Astrocyte (in vitro differentiated cells and primary cell): ENCODE measurements around the gene GCK. TPM values are rescaled to one million over a fixed set of nuclear protein-coding genes. Genes with fewer than 3 reads are reported as not detected.

Experiments
- DNase-seq: peaks from one replicate; pipeline ENCODE4 v3.0.0-alpha.2; 2010; ENCODE audit warnings: low read depth
- FAIRE-seq: peaks from 2 replicates; lab custom pipeline; 2011; peaks lifted over from hg19 to GRCh38; lab: Jason Lieb, UNC
- H2AFZ ChIP-seq: 2 replicates; pipeline ENCODE4 v1.6.0; 2012; ENCODE audit warnings: low read depth, low read length, inconsistent platforms
- H3K27ac ChIP-seq: 2 replicates; pipeline ENCODE4 v1.5.1; 2011; ENCODE audit warnings: low read depth, low read length, inconsistent platforms
- H3K27me3 ChIP-seq: 2 replicates; pipeline ENCODE4 v1.6.0; 2011; ENCODE audit warnings: low read length, inconsistent platforms; ENCODE audit not compliant: insufficient read depth
- H3K36me3 ChIP-seq: 2 replicates; pipeline ENCODE4 v1.5.1; 2011; ENCODE audit warnings: low read length, inconsistent platforms; ENCODE audit not compliant: insufficient read depth
- H3K4me1 ChIP-seq: 2 replicates; pipeline ENCODE4 v1.5.1; 2011; ENCODE audit warnings: low read length, inconsistent platforms; ENCODE audit not compliant: insufficient read depth
- H3K4me2 ChIP-seq: 2 replicates; pipeline ENCODE4 v1.6.0; 2012; ENCODE audit warnings: low read length, inconsistent platforms
- H3K4me3 ChIP-seq: 2 replicates; pipeline ENCODE4 v1.5.1; 2011; ENCODE audit warnings: low read depth, mild to moderate bottlenecking, low read length, inconsistent platforms; ENCODE audit not compliant: insufficient read depth
- H3K79me2 ChIP-seq: 2 replicates; pipeline ENCODE4 v1.6.0; 2012; ENCODE audit warnings: mild to moderate bottlenecking, low read length, inconsistent platforms; ENCODE audit not compliant: insufficient read depth
- H3K9ac ChIP-seq: 2 replicates; pipeline ENCODE4 v1.6.0; 2012; ENCODE audit warnings: mild to moderate bottlenecking, low read length, inconsistent platforms
- H3K9me3 ChIP-seq: 2 replicates; pipeline ENCODE4 v1.5.1; 2012; ENCODE audit warnings: low read depth, mild to moderate bottlenecking, low read length, inconsistent platforms; ENCODE audit not compliant: insufficient read depth
- H4K20me1 ChIP-seq: 2 replicates; pipeline ENCODE4 v1.6.0; 2012; ENCODE audit warnings: low read length, inconsistent platforms; ENCODE audit not compliant: insufficient read depth
- H3K27ac Mint-ChIP-seq: one replicate; pipeline ENCODE4 v1.8.0; 2021; ENCODE audit warnings: mild to moderate bottlenecking, mixed read lengths; ENCODE audit not compliant: unreplicated experiment
- H3K27me3 Mint-ChIP-seq: one replicate; pipeline ENCODE4 v1.8.0; 2021; ENCODE audit warnings: low read depth, mixed read lengths; ENCODE audit not compliant: unreplicated experiment
- H3K36me3 Mint-ChIP-seq: one replicate; pipeline ENCODE4 v1.8.0; 2021; ENCODE audit warnings: low read depth, mixed read lengths; ENCODE audit not compliant: unreplicated experiment
- H3K4me1 Mint-ChIP-seq: one replicate; pipeline ENCODE4 v1.8.0; 2021; ENCODE audit warnings: low read depth, mixed read lengths; ENCODE audit not compliant: unreplicated experiment
- H3K4me3 Mint-ChIP-seq: one replicate; pipeline ENCODE4 v1.8.0; 2021; ENCODE audit warnings: mild to moderate bottlenecking, moderate library complexity, mixed read lengths; ENCODE audit not compliant: unreplicated experiment
- H3K9me3 Mint-ChIP-seq: one replicate; pipeline ENCODE4 v1.8.0; 2021; ENCODE audit warnings: mild to moderate bottlenecking, mixed read lengths; ENCODE audit not compliant: unreplicated experiment
- EZH2 ChIP-seq: IDR thresholded peaks from 2 replicates; pipeline ENCODE4 v1.6.1; 2012; ENCODE audit warnings: mild to moderate bottlenecking, low read length, inconsistent platforms; ENCODE audit not compliant: insufficient read depth
- total RNA-seq: library from RNA; stranded (reverse); gene quantifications from 2 replicates; pipeline ENCODE4 v1.2.1, GENCODE V29; 2021
- TF ChIP-seq, protein P1 (sequence below): IDR thresholded peaks from 2 replicates; pipeline ENCODE4 v1.5.1; 2011; ENCODE audit warnings: low read depth, mild to moderate bottlenecking, inconsistent platforms, low read length, moderate library complexity; ENCODE audit not compliant: insufficient read depth

Gene GCK
- total RNA-seq, 1 donor from 2014 or later = not detected

- no peak overlapping the region for H3K4me3 Mint-ChIP-seq
- peaks cover 22% of the 10 kb centered on the region for H3K27me3 Mint-ChIP-seq
- H3K9me3 Mint-ChIP-seq = no peaks in the 10 kb centered on the region
- Histone ChIP-seq H3K4me1 (no peaks in the 10 kb centered on the region), H3K9ac (no peak overlapping the region), H3K27me3 (peaks cover 6% of the 10 kb centered on the region), H2AFZ (no peak overlapping the region), H3K79me2 (no peaks in the 10 kb centered on the region), H3K4me3 (no peak overlapping the region), H3K4me2 (no peak overlapping the region), H4K20me1 (no peaks in the 10 kb centered on the region), H3K27ac (no peak overlapping the region), H3K36me3 (no peaks in the 10 kb centered on the region), H3K9me3 (peaks cover 4% of the 10 kb centered on the region)
- TF ChIP-seq, protein P1, sequence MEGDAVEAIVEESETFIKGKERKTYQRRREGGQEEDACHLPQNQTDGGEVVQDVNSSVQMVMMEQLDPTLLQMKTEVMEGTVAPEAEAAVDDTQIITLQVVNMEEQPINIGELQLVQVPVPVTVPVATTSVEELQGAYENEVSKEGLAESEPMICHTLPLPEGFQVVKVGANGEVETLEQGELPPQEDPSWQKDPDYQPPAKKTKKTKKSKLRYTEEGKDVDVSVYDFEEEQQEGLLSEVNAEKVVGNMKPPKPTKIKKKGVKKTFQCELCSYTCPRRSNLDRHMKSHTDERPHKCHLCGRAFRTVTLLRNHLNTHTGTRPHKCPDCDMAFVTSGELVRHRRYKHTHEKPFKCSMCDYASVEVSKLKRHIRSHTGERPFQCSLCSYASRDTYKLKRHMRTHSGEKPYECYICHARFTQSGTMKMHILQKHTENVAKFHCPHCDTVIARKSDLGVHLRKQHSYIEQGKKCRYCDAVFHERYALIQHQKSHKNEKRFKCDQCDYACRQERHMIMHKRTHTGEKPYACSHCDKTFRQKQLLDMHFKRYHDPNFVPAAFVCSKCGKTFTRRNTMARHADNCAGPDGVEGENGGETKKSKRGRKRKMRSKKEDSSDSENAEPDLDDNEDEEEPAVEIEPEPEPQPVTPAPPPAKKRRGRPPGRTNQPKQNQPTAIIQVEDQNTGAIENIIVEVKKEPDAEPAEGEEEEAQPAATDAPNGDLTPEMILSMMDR = no peak
- TF ChIP-seq EZH2 = no peak
- no peaks in the 10 kb centered on the region for H3K4me1 Mint-ChIP-seq
- no peak for FAIRE-seq
- no peak for DNase-seq
- no peak overlapping the region for H3K27ac Mint-ChIP-seq
- H3K36me3 Mint-ChIP-seq = no peaks in the 10 kb centered on the region
Measured at GRCh38 chr7:44223362-44224079, 34.3 kb upstream of the GCK start.

DNA sequence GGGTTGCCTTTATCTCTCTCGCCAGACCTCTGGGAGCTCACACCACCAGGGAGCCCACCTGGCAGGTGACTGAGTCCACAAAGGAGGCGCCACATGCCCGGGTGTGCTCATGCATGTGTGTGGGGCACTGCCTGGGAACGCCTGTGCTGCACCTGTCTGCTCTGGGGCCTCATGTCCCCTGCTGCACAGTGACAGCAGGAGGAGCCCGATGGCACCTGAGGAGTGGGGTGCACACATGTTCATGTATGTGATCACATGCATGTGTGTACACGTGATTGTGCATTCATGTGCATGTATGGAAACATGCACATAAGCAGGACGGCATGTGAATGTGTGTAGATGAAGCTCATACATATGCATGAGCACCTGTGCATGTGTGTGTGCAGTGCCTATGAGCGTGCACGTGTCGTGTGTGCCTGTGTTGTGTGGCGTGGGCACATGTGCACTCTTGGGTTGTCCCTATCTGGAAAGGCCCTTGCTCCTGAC, 33.6 kb upstream of the GCK start:
- H3K27ac Mint-ChIP-seq = no peak overlapping the region
- no peak overlapping the region for H3K4me2 ChIP-seq
- no peaks in the 10 kb centered on the region for H4K20me1 ChIP-seq
- FAIRE-seq (no peak), DNase-seq (no peak)
- no peaks in the 10 kb centered on the region for H3K4me1 ChIP-seq
- H3K9ac ChIP-seq = no peak overlapping the region
- no peak overlapping the region for H3K4me3 ChIP-seq
- H3K36me3 ChIP-seq = no peaks in the 10 kb centered on the region
- H3K9me3 Mint-ChIP-seq = no peaks in the 10 kb centered on the region
- peaks cover 20% of the 10 kb centered on the region for H3K27me3 Mint-ChIP-seq
- H3K79me2 ChIP-seq = no peaks in the 10 kb centered on the region
- H3K27me3 ChIP-seq = peaks cover 6% of the 10 kb centered on the region
- H3K4me3 Mint-ChIP-seq = no peak overlapping the region
- H3K36me3 Mint-ChIP-seq = no peaks in the 10 kb centered on the region
- no peak overlapping the region for H2AFZ ChIP-seq
- TF ChIP-seq EZH2 = no peak
- TF ChIP-seq, protein P1 = no peak
- H3K9me3 ChIP-seq = peaks cover 4% of the 10 kb centered on the region
- peaks cover 5% of the 10 kb centered on the region for H3K4me1 Mint-ChIP-seq
- H3K27ac ChIP-seq = no peak overlapping the region

DNA sequence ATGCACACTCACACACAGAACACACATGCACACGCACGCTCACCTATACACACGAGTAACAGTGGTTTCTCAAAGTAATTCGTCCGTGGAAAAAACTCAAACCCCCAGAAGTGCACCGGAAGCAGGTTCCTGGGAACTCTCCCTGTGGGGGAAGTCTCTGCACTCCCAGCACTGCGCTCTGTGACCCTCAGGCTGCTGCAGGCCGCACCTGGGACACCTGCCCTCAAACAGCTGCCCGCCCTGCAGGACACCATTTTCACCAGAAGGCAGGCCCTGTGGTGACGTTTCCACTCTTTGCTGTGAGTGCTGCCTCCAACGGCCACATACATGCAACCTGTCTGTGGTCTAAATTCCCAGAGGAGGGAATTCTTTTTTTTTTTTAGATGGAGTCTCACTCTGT, 32.8 kb upstream of the GCK start:
- H3K36me3 Mint-ChIP-seq = no peaks in the 10 kb centered on the region
- Histone ChIP-seq H3K27ac (no peak overlapping the region), H3K9ac (no peak overlapping the region), H3K4me3 (no peak overlapping the region), H3K4me1 (no peaks in the 10 kb centered on the region), H4K20me1 (no peaks in the 10 kb centered on the region), H2AFZ (no peak overlapping the region), H3K27me3 (peaks cover 6% of the 10 kb centered on the region), H3K79me2 (no peaks in the 10 kb centered on the region), H3K36me3 (no peaks in the 10 kb centered on the region), H3K4me2 (no peak overlapping the region), H3K9me3 (peaks cover 4% of the 10 kb centered on the region)
- H3K4me3 Mint-ChIP-seq = no peak overlapping the region
- H3K4me1 Mint-ChIP-seq = peaks cover 5% of the 10 kb centered on the region
- H3K27me3 Mint-ChIP-seq = peaks cover 20% of the 10 kb centered on the region
- H3K27ac Mint-ChIP-seq = no peak overlapping the region
- no peak for DNase-seq
- TF ChIP-seq, protein P1 = no peak
- no peak for TF ChIP-seq EZH2
- H3K9me3 Mint-ChIP-seq = no peaks in the 10 kb centered on the region
- FAIRE-seq = no peak
